CD4-positive, alpha-beta T cell treated with Interleukin-17A for 4 hours (primary cell): ENCODE data around the gene LXN.
"Not testable (repeated sequence)": the region's sequence is repeated elsewhere in the genome, so short reads cannot be mapped to it uniquely, and the experiment has no call there.

Source experiments
- DNase-seq: peaks from one replicate; pipeline ENCODE4 v3.0.0-alpha.2; 2020; ENCODE audit warnings: mixed read lengths

LXN gene

GRCh38 chr3:158672215-158673176 lies at the start of gene LXN:
LXN (minus strand) TSS chr3:158672648; CDS start chr3:158672478, 170 bp downstream.
- peak; percentile 87 for DNase-seq

- no peak for DNase-seq
These were observed 49.7 kb upstream of the LXN start for GRCh38 chr3:158722108-158722507.

DNA sequence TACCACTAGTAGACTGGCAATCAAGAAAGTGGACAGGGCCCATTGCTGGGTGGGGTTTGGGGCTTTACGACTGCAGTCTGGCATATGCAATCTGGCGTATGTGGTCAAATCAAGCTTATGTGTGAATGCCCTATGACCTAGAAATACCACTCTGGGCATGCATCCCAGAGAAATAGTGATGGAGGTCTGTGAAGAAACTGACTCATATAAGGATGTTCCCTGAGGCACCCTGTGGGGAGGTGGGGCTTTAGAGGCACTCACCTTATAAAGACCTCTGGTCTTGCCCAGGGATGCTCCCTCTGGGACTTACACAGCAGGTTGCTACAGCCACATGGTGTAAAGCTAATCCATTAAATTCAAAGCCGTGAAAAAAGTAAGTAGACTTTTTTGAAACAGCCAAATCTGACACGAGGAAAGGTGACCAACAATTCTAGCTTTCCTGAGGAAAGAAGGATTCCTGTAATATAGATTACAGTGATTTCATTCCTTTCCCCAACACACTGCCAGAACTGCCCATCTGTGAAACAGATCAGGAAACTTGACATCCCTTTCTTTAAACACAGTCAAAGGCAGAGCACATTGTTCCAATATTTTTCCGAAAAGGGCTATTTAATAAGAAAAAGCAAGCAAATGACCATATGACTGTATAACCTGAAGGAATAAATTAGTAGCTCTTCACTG lies 46.2 kb upstream of the LXN start:
- no peak for DNase-seq

DNA sequence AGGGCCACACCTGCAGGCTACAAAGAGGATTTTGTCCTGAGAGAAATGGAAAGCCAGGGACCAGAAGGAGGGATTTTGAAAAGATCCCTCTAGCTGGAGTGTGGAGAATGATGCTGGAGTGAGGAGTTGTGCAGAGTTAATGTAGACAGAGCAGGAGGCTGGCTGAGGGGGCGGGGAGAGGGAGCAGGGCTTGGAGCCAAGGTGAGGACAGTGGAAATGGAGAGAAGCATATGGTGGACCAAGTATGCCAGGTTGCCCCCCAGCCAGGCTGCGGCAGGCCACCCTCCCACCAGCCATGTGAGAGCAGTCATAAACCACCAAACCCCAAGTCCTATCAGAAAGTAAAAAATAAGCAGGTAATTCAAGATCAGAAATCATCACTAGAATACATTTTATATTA lies 45.1 kb upstream of the LXN start:
- DNase-seq, result no peak

DNA sequence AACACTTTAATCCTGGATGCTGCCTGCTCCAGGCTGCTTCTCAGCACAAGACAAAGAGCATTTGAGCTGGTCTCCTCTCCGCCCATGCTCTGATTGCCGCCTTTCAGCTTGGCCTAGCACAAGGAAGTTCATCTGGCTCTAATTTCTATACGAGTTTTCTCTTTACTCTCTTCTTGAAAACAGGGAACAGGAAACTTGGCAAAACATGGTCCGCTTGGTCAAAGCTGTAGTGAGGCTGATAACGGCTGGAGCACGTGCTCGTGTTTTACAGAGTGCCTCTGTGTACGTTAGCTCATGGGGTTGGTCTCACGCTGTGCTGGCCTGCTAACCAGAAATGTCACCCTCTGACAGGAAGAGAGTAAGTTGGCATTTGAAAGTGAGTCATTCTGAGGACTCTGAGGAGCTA lies 40.6 kb upstream of the LXN start:
- DNase-seq, result no peak

GRCh38 chr3:158712443-158712842 lies 40.0 kb upstream of the LXN start:
- DNase-seq, result no peak

DNA sequence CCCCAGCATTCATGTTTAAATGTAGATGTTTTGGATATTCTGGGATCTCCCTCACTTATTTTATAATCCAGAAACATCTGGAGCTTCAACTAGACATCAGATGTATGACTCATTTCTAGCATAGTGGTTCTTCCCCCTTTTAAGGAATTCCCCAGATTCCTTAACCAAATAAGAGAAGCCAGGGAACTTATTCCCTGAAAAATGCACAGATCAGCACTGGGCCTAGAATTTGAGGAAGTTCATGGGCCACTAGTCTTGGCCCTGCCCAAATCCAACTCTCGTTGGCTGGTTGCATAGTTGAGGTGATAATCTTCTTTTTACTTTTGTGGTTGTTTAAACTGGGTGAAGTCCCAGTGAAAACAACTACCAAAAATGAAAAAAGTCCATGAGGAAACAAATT lies 39.4 kb upstream of the LXN start:
- DNase-seq, result no peak

DNA sequence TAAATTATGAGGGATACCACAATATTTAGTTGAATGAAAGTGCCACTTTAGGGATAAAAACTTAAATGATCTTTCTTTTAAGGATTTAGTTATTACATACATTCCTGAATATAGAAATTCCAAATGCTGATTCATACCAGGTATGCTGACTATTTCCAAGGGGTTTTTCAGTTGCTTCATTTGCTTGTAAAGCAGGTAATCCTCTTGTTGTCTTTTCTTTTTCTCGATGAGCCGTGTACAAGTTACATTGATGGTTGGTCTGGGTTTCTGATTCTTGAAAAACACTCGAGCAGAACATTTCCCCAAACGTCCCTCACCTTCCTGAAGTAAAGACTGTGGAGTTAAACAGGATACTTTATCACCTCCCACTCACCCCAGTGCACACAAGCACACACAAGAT lies 38.2 kb upstream of the LXN start:
- no peak for DNase-seq

GRCh38 chr3:158709666-158710083 lies 37.2 kb upstream of the LXN start:
- DNase-seq, result no peak

DNA sequence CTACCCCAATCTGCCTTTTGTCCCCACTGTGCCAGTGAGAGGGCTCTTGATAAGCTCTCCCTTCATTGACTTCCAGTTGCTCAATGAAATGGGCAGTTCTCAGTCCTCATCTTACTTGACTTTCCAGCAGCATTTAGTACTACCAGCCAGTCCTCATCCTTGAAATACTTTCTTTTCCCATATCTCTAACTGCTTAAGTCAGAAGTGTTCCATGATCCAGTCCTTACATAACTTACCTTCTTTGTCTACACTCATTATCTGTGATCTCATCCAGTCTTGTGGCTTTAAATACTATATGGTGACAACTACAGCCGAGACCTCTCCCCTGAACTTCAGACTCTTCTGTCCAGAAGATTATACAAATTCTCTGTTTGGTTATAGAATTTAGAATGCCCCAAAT lies 31.1 kb upstream of the LXN start:
- DNase-seq, result no peak

DNA sequence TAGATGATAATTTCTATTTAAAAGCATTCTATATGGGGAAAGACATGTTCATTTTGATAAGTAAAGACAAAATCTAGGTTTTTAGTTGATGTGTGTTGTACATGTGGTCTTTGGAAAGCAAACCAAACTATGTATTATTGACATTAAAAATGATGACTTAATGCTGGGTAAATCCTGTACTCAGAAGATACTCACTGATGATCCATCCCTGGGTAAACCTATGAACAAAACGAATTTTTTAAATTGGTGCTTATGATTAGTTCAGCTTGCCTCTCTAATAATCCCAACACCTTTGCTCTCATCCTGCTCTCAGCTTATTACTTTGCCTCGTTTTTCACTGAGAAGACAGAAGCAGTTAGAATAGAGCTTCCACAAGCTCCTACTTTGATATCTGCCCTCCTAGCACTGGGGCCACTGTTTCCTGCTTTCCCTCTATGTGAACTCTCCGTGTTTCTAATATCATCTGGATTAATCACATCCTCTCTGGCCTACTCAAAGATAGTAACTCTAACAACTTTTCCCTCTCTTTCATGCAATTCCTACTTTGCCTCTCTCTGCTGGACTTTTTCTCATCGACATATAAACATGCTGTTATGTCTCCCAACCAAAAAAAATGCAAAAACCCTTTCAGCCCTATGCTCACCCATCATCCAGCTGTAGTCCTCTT lies 30.5 kb upstream of the LXN start:
- no peak for DNase-seq

GRCh38 chr3:158701420-158702065 lies 29.1 kb upstream of the LXN start:
- no peak for DNase-seq

- DNase-seq, result no peak
These were observed 28.1 kb upstream of the LXN start for GRCh38 chr3:158700559-158700958.

DNA sequence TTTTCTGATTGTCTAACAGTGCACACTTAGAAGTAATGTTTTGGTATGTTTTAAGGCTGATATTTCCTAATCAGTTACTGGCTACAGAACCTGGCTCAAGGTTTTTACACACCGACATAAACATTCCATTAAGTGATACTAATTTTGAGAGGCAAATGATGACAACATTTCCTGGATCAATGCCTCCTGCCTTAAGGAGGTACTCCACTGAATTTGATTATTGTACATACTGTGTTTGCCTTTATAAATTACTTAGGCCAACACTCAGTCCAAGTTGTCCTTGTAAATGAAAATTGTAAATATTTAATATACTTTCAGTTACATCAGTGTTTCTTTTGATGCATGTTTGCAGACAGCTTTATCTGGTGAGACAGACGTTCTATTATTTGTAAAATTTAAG lies 24.2 kb upstream of the LXN start:
- no peak for DNase-seq

DNA sequence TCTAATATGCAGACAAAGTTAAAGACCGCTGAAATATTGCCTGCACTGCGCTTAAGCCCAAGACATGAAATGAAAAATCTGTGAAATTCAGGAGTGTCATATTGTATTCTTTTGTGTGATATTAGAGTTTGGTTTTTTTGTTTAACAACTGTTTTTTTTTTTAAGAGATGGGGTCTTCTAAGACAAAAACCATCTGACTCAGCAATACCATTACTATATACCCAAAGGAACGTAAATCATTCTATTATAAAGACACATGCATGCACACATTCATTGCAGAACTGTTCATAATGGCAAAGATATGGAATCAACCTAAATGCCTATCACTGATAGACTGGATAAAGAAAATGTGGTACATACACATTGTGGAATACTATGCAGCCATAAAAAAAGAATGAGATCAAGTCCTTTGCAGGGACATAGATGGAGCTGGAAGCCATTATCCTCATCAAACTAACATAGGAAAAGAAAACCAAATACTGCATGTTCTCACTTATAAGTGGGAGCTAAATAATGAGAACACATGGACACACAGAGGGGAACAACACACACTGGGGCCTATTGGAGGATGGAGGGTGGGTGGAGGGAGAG lies 21.5 kb upstream of the LXN start:
- not testable (repeated sequence) for DNase-seq

GRCh38 chr3:158685159-158685558 lies 12.7 kb upstream of the LXN start:
- no peak for DNase-seq

DNA sequence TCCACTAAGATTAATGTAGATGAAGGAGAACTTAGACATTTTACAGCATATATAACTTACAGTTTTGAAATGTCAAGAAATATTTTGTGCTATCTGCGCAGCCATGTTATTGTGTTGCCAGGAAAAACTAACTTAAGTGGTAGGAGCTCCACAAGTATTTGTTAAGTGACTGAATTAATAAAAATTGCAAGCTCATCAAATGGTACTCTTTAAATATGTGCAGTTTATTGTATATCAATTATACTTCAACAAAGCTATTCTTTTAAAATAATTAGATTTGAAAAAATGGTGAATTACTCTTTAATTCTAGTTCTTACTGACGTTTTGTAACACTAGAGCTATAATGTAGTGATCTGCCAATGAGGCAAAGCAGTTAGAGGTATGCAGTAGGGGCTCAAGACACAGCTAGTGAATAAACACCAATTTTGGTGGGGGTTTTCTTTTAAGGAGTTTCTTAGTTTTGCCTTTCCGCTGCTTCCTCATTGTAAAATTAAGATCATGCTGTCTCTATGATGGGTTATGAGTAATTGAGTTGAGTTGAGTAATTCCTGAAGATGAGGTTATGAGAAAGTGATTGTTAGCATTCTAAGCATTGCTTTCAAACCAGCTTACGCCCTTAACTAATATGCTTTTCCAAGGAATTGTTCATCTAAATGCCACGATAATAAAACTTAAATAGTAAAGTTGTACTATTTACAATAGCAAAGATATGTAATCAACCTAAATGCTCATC lies 10.9 kb upstream of the LXN start:
- DNase-seq, result no peak

DNA sequence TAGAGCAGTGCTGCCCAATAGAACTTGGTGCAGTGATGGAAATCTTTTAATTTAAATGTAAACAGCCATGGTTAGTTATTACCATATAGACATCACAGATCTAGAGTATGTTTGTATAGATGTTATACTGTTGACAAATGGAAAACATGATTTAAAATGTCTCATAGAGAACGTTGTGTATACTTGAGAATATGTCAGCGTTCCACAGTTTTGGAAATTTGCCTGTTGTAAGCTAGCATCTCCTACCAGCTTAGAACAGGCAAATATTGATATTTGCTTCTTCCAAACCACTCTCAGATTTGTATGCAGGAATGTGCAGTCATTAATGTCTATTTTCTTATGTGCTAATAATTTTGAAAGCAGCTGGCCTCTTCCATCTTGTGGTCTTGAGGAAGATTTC lies 8.4 kb upstream of the LXN start:
- DNase-seq, result no peak

DNA sequence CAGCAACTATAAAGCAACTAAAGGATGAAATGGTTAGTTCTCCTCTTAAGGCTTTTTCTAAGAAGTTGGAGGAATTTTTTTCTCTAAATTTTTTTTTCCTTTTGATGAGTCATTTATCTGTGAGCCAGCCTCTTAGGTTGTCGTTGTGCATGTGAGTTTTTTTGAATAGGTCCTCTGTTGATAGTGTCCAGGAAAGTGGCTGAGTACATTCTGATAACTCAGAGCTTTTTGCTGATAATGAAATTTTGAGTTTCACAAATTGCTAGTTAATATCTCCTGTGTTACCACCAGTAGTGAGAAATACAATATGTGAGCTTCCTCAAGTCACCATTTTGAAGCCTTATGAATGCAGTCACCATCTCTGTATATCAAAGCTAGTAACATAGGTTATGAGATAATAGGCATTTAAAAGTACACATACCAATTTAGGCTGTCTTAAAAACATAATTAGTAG lies 7.1 kb upstream of the LXN start:
- DNase-seq, result no peak

- no peak for DNase-seq
These were observed 6.2 kb upstream of the LXN start for GRCh38 chr3:158678687-158679086.

- no peak for DNase-seq
These were observed 630 bp downstream of the LXN start for GRCh38 chr3:158671821-158672214.

DNA sequence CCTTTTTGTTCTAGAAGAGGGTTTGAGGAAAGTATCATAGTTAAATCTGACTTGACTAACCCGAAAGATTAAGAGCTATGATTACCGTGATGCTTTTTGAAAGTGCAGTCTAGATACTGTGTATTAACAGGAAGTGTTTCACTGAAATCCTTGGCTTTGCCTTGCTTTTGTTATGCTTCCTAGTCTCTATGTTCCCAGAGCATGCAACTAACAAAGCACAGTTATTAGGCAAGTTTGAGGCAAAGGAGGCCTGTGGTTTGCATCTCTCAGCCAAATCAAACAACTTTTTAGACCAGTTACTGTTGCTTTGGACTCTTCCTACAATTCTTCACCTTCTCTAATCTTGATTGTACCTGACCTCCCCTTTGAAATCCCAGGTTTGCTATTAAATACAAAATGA lies 3.9 kb downstream of the LXN start:
- no peak for DNase-seq
